SIG-M5 (cell line): ENCODE data around the gene YJU2.

Experiments used
- DNase-seq: peaks from one replicate; lab custom pipeline; 2025; lab: John Stamatoyannopoulos, UW

Gene YJU2

GRCh38 chr19:4298810-4299550, 52.1 kb downstream of the YJU2 start:
- DNase-seq = no peak

GRCh38 chr19:4300589-4300988, 53.7 kb downstream of the YJU2 start:
- no peak for DNase-seq

GRCh38 chr19:4301590-4302242, 54.8 kb downstream of the YJU2 start:
- no peak for DNase-seq

- no peak for DNase-seq
Observed at GRCh38 chr19:4302243-4302640, 55.4 kb downstream of the YJU2 start, which contains the start of gene TMIGD2. Gene TMIGD2, minus strand, starts transcription at chr19:4302389. Its CDS starts 4 bp downstream, at chr19:4302385.

GRCh38 chr19:4303819-4304537, 57.1 kb downstream of the YJU2 start:
- DNase-seq = no peak

GRCh38 chr19:4304538-4305256, 57.8 kb downstream of the YJU2 start, which contains the start of gene FSD1:
Gene FSD1, plus strand, starts transcription at chr19:4304598. Its CDS starts 149 bp downstream, at chr19:4304747.
- no peak for DNase-seq

- DNase-seq = no peak
Observed at GRCh38 chr19:4305257-4305612, 58.4 kb downstream of the YJU2 start.

GRCh38 chr19:4305659-4306058, 58.8 kb downstream of the YJU2 start:
- no peak for DNase-seq

GRCh38 chr19:4310247-4311121, 63.6 kb downstream of the YJU2 start:
- DNase-seq = no peak

GRCh38 chr19:4313847-4314490, 67.1 kb downstream of the YJU2 start:
- DNase-seq = no peak

- no peak for DNase-seq
Observed at GRCh38 chr19:4316956-4317355, 70.1 kb downstream of the YJU2 start.

GRCh38 chr19:4318460-4318859, 71.6 kb downstream of the YJU2 start:
- no peak for DNase-seq
